Neural cell (in vitro differentiated cells): ENCODE measurements around the gene SORCS1. TPM values are rescaled to one million over a fixed set of nuclear protein-coding genes. Genes with fewer than 3 reads are reported as not detected.

Source experiments
- H2AFZ ChIP-seq: fragments of 200-600, 300-800 bp; sonication (generic), shearing (Covaris generic); 2 replicates; pipeline ENCODE4 v1.6.0; 2014; ENCODE audit warnings: low read depth, mild to moderate bottlenecking, antibody characterized with exemption, low read length, moderate library complexity
- H3F3A ChIP-seq: fragments of 200-600 bp; shearing (Covaris generic); 2 replicates; pipeline ENCODE4 v1.6.1; 2016; ENCODE audit warnings: mild to moderate bottlenecking, moderate library complexity, mixed read lengths, antibody characterized with exemption, low read length; ENCODE audit not compliant: insufficient read depth, poor library complexity, severe bottlenecking
- H3K27ac ChIP-seq: fragments of 200-600, 300-800 bp; sonication (generic), shearing (Covaris generic); 2 replicates; pipeline ENCODE4 v1.5.1; 2014; ENCODE audit warnings: mild to moderate bottlenecking, low read length, moderate library complexity
- H3K27me3 ChIP-seq: fragments of 300-800, 200-600 bp; sonication (generic), shearing (Covaris generic); 2 replicates; pipeline ENCODE4 v1.6.0; 2014; ENCODE audit warnings: mild to moderate bottlenecking, low read depth, low read length, moderate library complexity; ENCODE audit not compliant: insufficient read depth
- H3K36me3 ChIP-seq: fragments of 300-800, 200-600 bp; sonication (generic), shearing (Covaris generic); 2 replicates; pipeline ENCODE4 v1.5.1; 2014; ENCODE audit warnings: mild to moderate bottlenecking, antibody characterized with exemption, low read length, moderate library complexity; ENCODE audit not compliant: insufficient read depth
- H3K4me2 ChIP-seq: fragments of 300-800, 200-600 bp; sonication (generic), shearing (Covaris generic); 2 replicates; pipeline ENCODE4 v1.6.0; 2014; ENCODE audit warnings: mild to moderate bottlenecking, low read length
- H3K4me3 ChIP-seq: fragments of 300-800, 200-600 bp; sonication (generic), shearing (Covaris generic); 2 replicates; pipeline ENCODE4 v1.5.1; 2014; ENCODE audit warnings: mild to moderate bottlenecking, low read length, moderate library complexity
- H3K79me2 ChIP-seq: fragments of 200-600 bp; shearing (Covaris generic); replicated peaks from 2 replicates; pipeline ENCODE4 v1.6.0; 2014; ENCODE audit warnings: mild to moderate bottlenecking, low read length, moderate library complexity; ENCODE audit not compliant: insufficient read depth
- H3K9ac ChIP-seq: fragments of 300-800, 200-600 bp; sonication (generic), shearing (Covaris generic); 2 replicates; pipeline ENCODE4 v1.6.1; 2016; ENCODE audit warnings: mild to moderate bottlenecking, low read length, mixed read lengths
- H3K9me2 ChIP-seq: fragments of 200-600 bp; shearing (Covaris generic); 2 replicates; pipeline ENCODE4 v1.6.1; 2016; ENCODE audit warnings: mild to moderate bottlenecking, low read length, mixed read lengths; ENCODE audit not compliant: insufficient read depth
- H3K9me3 ChIP-seq: fragments of 200-600, 300-800 bp; sonication (generic), shearing (Covaris generic); 2 replicates; pipeline ENCODE4 v1.6.1; 2016; ENCODE audit warnings: mild to moderate bottlenecking, mixed run types, low read length, moderate library complexity, mixed read lengths
- H4K20me1 ChIP-seq: fragments of 200-600 bp; shearing (Covaris generic); 2 replicates; pipeline ENCODE4 v1.6.1; 2016; ENCODE audit warnings: mild to moderate bottlenecking, mixed run types; ENCODE audit not compliant: insufficient read depth
- CTCF ChIP-seq: fragments of 450-650 bp; IDR thresholded peaks from 2 replicates; pipeline ENCODE4 v1.5.1; 2014; ENCODE audit warnings: antibody characterized with exemption, mild to moderate bottlenecking, moderate library complexity; ENCODE audit not compliant: poor library complexity, severe bottlenecking
- EP300 ChIP-seq: fragments of 450-650 bp; conservative IDR thresholded peaks from 2 replicates; pipeline ENCODE4 v1.6.1; 2014; ENCODE audit warnings: antibody characterized with exemption, mild to moderate bottlenecking, moderate library complexity; ENCODE audit not compliant: poor library complexity, severe bottlenecking
- EZH2 ChIP-seq: fragments of 200-600, 300-800 bp; shearing (Covaris generic), sonication (generic); IDR thresholded peaks from 2 replicates; pipeline ENCODE4 v1.6.1; 2014; ENCODE audit warnings: antibody characterized with exemption, low read length, borderline replicate concordance, mild to moderate bottlenecking; ENCODE audit not compliant: insufficient read depth, poor library complexity, severe bottlenecking
- MXI1 ChIP-seq: fragments of 450-650 bp; conservative IDR thresholded peaks from 2 replicates; pipeline ENCODE4 v1.6.1; 2014; ENCODE audit warnings: antibody characterized with exemption, mild to moderate bottlenecking; ENCODE audit not compliant: poor library complexity, severe bottlenecking
- POLR2AphosphoS5 ChIP-seq: IDR thresholded peaks from 2 replicates; pipeline ENCODE4 v1.6.1; 2012
- RAD21 ChIP-seq: fragments of 450-650 bp; conservative IDR thresholded peaks from 2 replicates; pipeline ENCODE4 v1.6.1; 2014; ENCODE audit warnings: antibody characterized with exemption, mild to moderate bottlenecking, moderate library complexity
- REST ChIP-seq: IDR thresholded peaks from 2 replicates; pipeline ENCODE4 v1.6.1; 2012; ENCODE audit warnings: borderline replicate concordance
- SMC3 ChIP-seq: fragments of 450-650 bp; conservative IDR thresholded peaks from 2 replicates; pipeline ENCODE4 v1.6.1; 2014; ENCODE audit warnings: antibody characterized with exemption, mild to moderate bottlenecking, moderate library complexity; ENCODE audit not compliant: poor library complexity
- TAF1 ChIP-seq: IDR thresholded peaks from 2 replicates; pipeline ENCODE4 v1.6.1; 2012; ENCODE audit warnings: low read depth
- polyA plus RNA-seq: library from polyadenylated mRNA; depleted of rRNA; stranded (reverse); fragments of >200 nt; gene quantifications from 2 replicates; pipeline ENCODE4 v1.2.3, GENCODE V29; 2014

Gene SORCS1
- polyA plus RNA-seq, 1 donor from 2014 or later, result 27.0 TPM

GRCh38 chr10:106793617-106794016 lies 370.9 kb downstream of the SORCS1 start:
- TF ChIP-seq CTCF, result no peak
- TF ChIP-seq POLR2AphosphoS5, result no peak
- no peak for TF ChIP-seq MXI1
- no peak for TF ChIP-seq TAF1
- no peak for TF ChIP-seq RAD21
- no peak for TF ChIP-seq EP300
- TF ChIP-seq REST, result no peak
- TF ChIP-seq EZH2, result no peak
- no peak for TF ChIP-seq SMC3
- no peaks in the 10 kb centered on the region for H3K36me3 ChIP-seq
- H3K4me2 ChIP-seq, result no peak overlapping the region
- no peaks in the 10 kb centered on the region for H3K9me3 ChIP-seq
- H3F3A ChIP-seq, result no peaks in the 10 kb centered on the region
- H3K79me2 ChIP-seq, result no peaks in the 10 kb centered on the region
- H3K4me3 ChIP-seq, result no peak overlapping the region
- H2AFZ ChIP-seq, result no peak overlapping the region
- H3K27ac ChIP-seq, result no peak overlapping the region
- no peaks in the 10 kb centered on the region for H3K27me3 ChIP-seq
- H4K20me1 ChIP-seq, result no peaks in the 10 kb centered on the region
- H3K9me2 ChIP-seq, result no peaks in the 10 kb centered on the region
- H3K9ac ChIP-seq, result no peak overlapping the region

- no peaks in the 10 kb centered on the region for H3K9me3 ChIP-seq
- H3K79me2 ChIP-seq, result no peaks in the 10 kb centered on the region
- H4K20me1 ChIP-seq, result no peaks in the 10 kb centered on the region
- H3K9ac ChIP-seq, result no peak overlapping the region
- H3F3A ChIP-seq, result no peaks in the 10 kb centered on the region
- H3K27me3 ChIP-seq, result no peaks in the 10 kb centered on the region
- H3K4me2 ChIP-seq, result no peak overlapping the region
- H3K9me2 ChIP-seq, result no peaks in the 10 kb centered on the region
- H2AFZ ChIP-seq, result no peak overlapping the region
- no peak overlapping the region for H3K27ac ChIP-seq
- H3K36me3 ChIP-seq, result no peaks in the 10 kb centered on the region
- no peak overlapping the region for H3K4me3 ChIP-seq
- TF ChIP-seq POLR2AphosphoS5 (no peak), MXI1 (no peak), EZH2 (no peak), REST (no peak), RAD21 (no peak), CTCF (no peak), SMC3 (no peak), TAF1 (no peak), EP300 (no peak)
These were observed 374.9 kb downstream of the SORCS1 start for GRCh38 chr10:106789623-106790022.
